NB4 (cell line): ENCODE data around the gene C6orf132.

ENCODE experiments used
- CTCF ChIP-seq: IDR thresholded peaks from one replicate; pipeline ENCODE4 v1.5.1; 2012; ENCODE audit warnings: low read depth, low read length
- MYC ChIP-seq: IDR thresholded peaks from 2 replicates; pipeline ENCODE4 v1.6.1; 2011; ENCODE audit warnings: low read depth, low read length

- no peak for TF ChIP-seq CTCF
- no peak for TF ChIP-seq MYC
Observed at GRCh38 chr6:42125663-42126062, 16.8 kb downstream of the C6orf132 start.
